Cardiac fibroblast (primary cell): Measurements from ENCODE around the gene GGT6.
"Not testable (repeated sequence)": the region's sequence is repeated elsewhere in the genome, so short reads cannot be mapped to it uniquely, and the experiment has no call there.

ENCODE experiments used
- DNase-seq, 2 donors: peaks; one replicate each; pipeline versions ENCODE4 v3.0.0 to v3.0.0-alpha.2; 2010; ENCODE audit warnings: low read depth in 2 of 2
- H3K4me3 ChIP-seq, 2 donors: replicated peaks in 1 of 2; 1 replicate in 1 of 2; 2 replicates in 1 of 2; pipeline ENCODE4 v1.5.1; 2011; ENCODE audit warnings: low read depth in 2 of 2, low read length in 2 of 2, mild to moderate bottlenecking in 2 of 2, moderate library complexity in 1 of 2
- TF ChIP-seq, protein P1 (sequence below): IDR thresholded peaks from one replicate; pipeline ENCODE4 v1.5.1; 2011; ENCODE audit warnings: low read depth, mild to moderate bottlenecking, low read length, inconsistent platforms

GGT6 gene

DNA sequence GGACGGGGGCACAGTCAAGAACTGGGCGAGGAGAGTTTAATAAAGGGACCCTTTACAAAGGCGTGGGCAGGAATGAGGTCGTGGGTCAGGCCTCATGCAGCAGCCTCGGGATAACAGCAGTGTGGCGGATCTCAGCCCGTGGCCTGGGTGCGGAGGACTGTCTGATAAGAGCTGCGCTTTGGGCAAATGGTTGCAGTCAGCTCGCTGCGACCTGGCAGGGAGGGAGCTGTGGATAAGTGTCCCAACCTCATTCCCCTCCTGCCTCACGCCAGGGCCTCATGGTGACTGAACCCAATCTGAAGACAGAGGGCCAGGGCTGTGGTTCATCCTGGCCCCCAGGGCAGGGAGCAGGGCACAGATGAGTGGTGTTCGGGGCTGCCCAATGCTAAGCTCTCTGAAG lies 37.6 kb upstream of the GGT6 start:
- no peak overlapping the region for H3K4me3 ChIP-seq
- TF ChIP-seq, protein P1, sequence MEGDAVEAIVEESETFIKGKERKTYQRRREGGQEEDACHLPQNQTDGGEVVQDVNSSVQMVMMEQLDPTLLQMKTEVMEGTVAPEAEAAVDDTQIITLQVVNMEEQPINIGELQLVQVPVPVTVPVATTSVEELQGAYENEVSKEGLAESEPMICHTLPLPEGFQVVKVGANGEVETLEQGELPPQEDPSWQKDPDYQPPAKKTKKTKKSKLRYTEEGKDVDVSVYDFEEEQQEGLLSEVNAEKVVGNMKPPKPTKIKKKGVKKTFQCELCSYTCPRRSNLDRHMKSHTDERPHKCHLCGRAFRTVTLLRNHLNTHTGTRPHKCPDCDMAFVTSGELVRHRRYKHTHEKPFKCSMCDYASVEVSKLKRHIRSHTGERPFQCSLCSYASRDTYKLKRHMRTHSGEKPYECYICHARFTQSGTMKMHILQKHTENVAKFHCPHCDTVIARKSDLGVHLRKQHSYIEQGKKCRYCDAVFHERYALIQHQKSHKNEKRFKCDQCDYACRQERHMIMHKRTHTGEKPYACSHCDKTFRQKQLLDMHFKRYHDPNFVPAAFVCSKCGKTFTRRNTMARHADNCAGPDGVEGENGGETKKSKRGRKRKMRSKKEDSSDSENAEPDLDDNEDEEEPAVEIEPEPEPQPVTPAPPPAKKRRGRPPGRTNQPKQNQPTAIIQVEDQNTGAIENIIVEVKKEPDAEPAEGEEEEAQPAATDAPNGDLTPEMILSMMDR: no peak
- DNase-seq: no peak

DNA sequence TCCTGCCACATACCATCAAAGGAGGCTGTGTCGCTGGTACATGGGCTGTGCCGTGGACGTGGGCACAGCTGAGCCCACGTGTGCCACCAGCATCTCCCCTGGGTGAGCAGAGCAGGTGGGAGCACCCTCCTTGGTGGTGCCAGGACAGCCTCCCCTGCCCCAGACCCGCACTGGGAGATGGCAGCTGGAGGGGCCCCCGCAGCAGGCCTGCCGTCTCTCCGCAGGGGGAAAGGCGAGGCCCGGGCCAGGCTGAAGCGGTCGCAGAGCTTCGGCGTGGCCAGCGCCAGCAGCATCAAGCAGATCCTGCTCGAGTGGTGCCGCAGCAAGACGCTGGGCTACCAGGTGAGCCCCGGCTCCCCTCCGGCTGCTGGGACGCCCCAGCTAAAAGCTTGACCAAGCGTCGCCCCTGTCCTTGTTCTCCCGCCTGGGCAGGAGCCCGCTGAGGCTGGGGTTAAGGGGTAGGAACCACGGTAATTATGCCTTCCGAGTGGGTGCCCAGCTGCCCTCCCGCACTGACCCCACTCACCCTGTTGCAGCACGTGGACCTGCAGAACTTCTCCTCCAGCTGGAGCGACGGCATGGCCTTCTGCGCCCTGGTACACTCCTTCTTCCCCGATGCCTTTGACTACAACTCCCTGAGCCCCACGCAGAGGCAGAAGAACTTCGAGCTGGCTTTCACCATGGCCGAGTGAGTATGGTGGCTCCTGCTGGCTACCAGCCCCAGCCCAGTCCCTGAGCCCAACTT lies 36.4 kb upstream of the GGT6 start:
- TF ChIP-seq, protein P1: no peak
- DNase-seq: no peak
- no peak overlapping the region for H3K4me3 ChIP-seq

DNA sequence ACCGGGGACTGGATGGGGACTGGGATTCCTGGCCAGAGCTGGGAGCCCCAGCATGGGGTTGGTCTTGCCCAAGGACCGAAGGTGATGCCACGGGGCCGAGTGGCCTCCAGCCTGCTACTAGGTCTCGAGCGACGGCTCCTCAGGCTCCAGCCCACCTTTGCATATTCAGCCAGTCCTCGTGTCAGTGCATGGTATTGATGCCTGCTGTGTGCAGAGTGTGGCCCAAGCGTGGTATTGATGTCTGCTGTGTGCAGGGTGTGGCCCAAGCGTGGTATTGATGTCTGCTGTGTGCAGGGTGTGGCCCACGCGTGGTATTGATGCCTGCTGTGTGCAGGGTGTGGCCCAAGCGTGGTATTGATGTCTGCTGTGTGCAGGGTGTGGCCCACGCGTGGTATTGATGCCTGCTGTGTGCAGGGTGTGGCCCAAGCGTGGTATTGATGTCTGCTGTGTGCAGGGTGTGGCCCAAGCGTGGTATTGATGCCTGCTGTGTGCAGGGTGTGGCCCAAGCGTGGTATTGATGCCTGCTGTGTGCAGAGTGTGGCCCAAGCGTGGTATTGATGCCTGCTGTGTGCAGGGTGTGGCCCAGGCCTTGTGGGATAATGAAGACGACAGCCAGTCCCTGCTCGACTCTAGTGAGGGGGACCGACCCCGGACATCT lies 35.4 kb upstream of the GGT6 start:
- DNase-seq, H3K4me3 ChIP-seq: not testable (repeated sequence)

DNA sequence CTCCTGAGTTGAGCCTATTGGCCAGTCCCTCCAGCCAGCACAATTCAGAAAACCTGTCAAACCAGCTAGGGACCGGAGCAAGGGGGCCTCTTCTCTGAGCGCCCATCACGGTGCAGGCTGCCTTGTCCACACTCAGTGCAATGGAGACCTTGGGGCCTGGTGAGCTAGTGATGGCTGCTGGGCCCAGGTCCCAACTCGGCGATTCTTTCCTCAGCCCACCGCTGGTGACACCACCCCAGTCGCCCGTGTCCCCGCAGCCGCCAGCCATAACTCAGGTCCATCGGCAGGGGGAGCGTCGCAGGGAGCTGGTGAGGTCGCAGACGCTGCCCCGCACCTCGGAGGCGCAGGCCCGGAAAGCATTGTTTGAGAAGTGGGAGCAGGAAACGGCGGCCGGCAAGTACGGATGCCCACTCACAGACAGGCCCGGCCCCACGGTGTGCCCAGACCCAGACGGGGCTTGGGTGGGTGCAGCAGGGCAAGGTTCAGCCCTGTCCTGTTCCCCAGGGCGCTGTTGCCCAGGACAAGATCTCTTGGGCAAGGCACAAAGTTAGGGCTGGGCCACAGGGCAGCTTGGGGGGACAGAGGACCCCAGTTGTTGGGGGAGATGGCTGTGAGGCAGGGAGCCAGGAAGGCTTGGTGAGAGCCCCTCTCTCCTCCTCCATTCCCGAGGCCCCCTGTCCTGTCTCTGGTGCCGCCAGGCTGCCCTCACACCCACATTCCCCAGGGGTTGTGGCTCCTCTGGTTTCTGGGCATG lies 34.7 kb upstream of the GGT6 start:
- DNase-seq: no peak
- TF ChIP-seq, protein P1: no peak

DNA sequence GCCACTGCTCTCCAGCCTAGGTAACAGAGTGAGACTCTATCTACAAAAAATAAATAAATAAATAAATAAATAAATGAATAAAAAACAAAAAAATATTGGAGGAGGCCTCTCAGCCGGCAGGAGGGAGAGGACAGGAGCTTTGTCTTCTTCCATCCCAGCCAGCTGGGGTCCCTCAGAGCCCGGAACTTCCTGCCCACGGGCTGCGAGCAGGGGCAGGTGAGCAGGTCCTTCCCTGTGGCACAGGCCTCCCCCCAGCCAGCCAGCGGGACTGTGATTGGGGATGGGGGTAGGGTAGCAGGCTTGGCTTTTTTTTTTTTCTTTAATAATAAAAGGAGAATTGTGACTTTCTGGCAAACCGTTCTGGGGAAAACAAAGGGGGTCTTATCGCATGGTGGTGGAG lies 34.0 kb upstream of the GGT6 start:
- DNase-seq: no peak
- TF ChIP-seq, protein P1: no peak
- no peak overlapping the region for H3K4me3 ChIP-seq

More for the DNA sequence above, 34.7 kb upstream of the GGT6 start:
- H3K4me3 ChIP-seq: no peak overlapping the region

DNA sequence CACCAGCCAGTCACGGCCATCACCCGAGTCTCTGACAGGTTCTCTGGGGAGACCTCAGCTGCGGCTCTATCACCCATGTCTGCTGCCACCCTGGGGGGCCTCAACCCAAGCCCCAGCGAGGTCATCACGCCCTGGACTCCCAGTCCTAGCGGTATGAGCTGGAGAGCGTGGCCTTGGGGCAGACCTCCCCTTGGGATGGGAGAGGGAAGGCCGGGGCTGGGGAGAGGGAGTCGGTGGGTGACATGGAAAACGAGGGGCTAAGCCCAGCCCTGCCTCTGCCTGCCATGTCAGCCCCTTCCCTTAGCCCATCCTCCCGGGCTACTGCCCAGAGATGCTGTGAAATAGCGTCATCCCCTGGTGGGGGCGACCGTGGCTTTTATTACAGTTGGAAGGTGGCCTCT lies 32.6 kb upstream of the GGT6 start:
- no peak for DNase-seq
- TF ChIP-seq, protein P1: no peak
- no peak overlapping the region for H3K4me3 ChIP-seq
